GM19025 (cell line): ENCODE measurements around the gene CLEC4M.

Source experiments
- ATAC-seq: cut with Tn5 transposase; IDR thresholded peaks from one replicate; pipeline ENCODE4 v1.9.1; 2021; ENCODE audit warnings: mild to moderate bottlenecking, low read depth, moderate library complexity; ENCODE audit not compliant: unreplicated experiment

Gene CLEC4M

GRCh38 chr19:7762719-7763293, at the start of gene CLEC4M:
Gene CLEC4M (plus strand): TSS chr19:7763243. CDS start chr19:7763267, 24 bp downstream.
- no peak for ATAC-seq

GRCh38 chr19:7715671-7716070, 47.4 kb upstream of the CLEC4M start:
- no peak for ATAC-seq

GRCh38 chr19:7716762-7717161, 46.3 kb upstream of the CLEC4M start:
- ATAC-seq = no peak

GRCh38 chr19:7718668-7719067, 44.4 kb upstream of the CLEC4M start:
- no peak for ATAC-seq

GRCh38 chr19:7720351-7720750, 42.7 kb upstream of the CLEC4M start:
- ATAC-seq = no peak

GRCh38 chr19:7722231-7722651, 40.8 kb upstream of the CLEC4M start:
- ATAC-seq = no peak

GRCh38 chr19:7725791-7726190, 37.3 kb upstream of the CLEC4M start:
- no peak for ATAC-seq

- no peak for ATAC-seq
Measured at GRCh38 chr19:7729211-7729610, 33.8 kb upstream of the CLEC4M start.

GRCh38 chr19:7729831-7730285, 33.2 kb upstream of the CLEC4M start:
- no peak for ATAC-seq

GRCh38 chr19:7730286-7731217, 32.5 kb upstream of the CLEC4M start:
- no peak for ATAC-seq

GRCh38 chr19:7731218-7731595, 31.8 kb upstream of the CLEC4M start:
- ATAC-seq = no peak

GRCh38 chr19:7731615-7732014, 31.4 kb upstream of the CLEC4M start:
- no peak for ATAC-seq

- no peak for ATAC-seq
Measured at GRCh38 chr19:7732045-7732444, 31.0 kb upstream of the CLEC4M start, which contains the start of gene CLEC4G. Gene CLEC4G (minus strand): TSS chr19:7732110. CDS start chr19:7732102, 8 bp downstream.

- no peak for ATAC-seq
Measured at GRCh38 chr19:7733376-7733775, 29.7 kb upstream of the CLEC4M start.

GRCh38 chr19:7734220-7735203, 28.5 kb upstream of the CLEC4M start:
- ATAC-seq = no peak

- ATAC-seq = no peak
Measured at GRCh38 chr19:7736148-7736547, 26.9 kb upstream of the CLEC4M start.

- no peak for ATAC-seq
Measured at GRCh38 chr19:7737215-7737614, 25.8 kb upstream of the CLEC4M start.

GRCh38 chr19:7738023-7738422, 25.0 kb upstream of the CLEC4M start:
- ATAC-seq = no peak

- no peak for ATAC-seq
Measured at GRCh38 chr19:7739211-7739755, 23.8 kb upstream of the CLEC4M start.
